CMK (cell line): ENCODE data around the gene RAB33B.
"Not testable (repeated sequence)": the region's sequence is repeated elsewhere in the genome, so short reads cannot be mapped to it uniquely, and the experiment has no call there.

ENCODE experiments used
- DNase-seq: peaks from one replicate; pipeline ENCODE4 v3.0.0-alpha.2; 2010; ENCODE audit warnings: low read depth

RAB33B gene

GRCh38 chr4:139454111-139455045 is at the start of gene RAB33B:
Gene RAB33B, plus strand, starts transcription at chr4:139454121. Its CDS starts 75 bp downstream, at chr4:139454196.
- DNase-seq: no peak

- DNase-seq: no peak
Measured at GRCh38 chr4:139410312-139410711, 43.6 kb upstream of the RAB33B start.

- peak; percentile 17 for DNase-seq
Measured at GRCh38 chr4:139414671-139415210, 39.2 kb upstream of the RAB33B start.

DNA sequence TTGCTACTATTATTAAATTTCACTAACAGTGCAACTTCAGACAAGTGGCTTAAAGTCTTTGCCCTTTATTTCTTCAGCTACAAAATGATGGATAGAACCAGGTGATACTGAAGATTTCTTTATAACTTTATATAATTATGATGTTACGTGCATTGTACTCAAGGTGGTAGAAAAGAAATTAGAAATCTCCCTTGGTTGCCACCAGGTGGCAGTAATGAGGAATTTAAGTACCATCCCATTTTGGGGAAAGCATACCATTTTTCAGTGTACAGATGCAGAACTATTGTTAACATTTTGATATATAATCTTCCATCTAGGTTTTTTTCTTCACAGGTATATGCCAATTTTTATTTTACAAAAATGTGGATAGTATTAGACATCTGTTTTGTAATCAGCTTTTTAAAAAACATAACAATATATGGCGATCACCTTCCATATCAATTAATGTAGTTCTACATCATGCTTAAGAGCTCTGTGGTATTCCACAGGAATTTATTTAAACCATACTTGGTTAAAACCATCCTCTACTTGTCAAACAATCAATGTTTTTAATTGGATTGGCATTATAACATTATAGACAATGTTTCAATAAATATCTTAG is 37.7 kb upstream of the RAB33B start:
- DNase-seq: peak; percentile 15

DNA sequence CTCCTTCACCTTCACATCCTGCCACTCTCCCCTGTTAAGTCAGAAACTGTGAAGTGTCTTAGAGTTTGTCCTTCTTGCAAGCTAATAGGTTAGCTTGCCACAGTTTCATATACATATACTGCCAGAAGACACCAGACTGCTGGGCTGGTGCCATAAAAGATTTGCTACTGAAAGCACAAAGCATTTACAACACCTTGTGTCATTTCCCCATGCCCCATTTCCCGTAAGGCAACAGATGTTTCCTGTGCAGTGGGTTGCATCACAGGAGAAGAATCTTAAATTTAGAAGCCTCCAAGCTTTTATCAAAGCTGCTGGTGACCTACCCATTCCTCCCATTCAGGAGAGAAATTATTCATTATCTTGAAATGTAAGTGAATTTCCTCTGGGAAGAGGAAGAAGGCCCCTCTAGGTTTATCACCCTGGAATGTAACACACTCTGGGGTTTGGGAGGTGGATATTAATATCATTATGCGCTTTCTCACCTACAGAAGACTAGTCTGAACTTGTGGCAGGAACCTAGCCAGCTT is 34.5 kb upstream of the RAB33B start:
- no peak for DNase-seq

DNA sequence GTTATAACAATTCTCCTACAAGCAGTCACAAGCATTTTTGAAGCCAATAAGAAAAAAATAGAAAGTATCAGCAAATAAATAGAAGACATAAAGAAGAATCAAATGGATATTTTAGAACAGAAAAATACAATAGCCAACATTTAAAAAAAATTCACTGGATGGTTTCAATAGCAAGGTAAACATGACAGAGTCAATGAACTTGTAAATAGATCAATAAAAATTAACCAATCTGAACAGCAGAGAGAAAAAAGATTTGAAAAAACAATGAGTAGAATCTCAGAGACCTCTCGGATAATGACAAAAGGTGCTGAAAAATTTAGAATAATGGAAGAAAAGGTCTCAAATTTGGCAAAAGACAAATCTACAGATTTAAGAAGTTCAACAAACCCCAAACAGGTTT is 33.3 kb upstream of the RAB33B start:
- DNase-seq: no peak

- no peak for DNase-seq
Measured at GRCh38 chr4:139436122-139436521, 17.8 kb upstream of the RAB33B start.

- no peak for DNase-seq
Measured at GRCh38 chr4:139438141-139438540, 15.8 kb upstream of the RAB33B start.

DNA sequence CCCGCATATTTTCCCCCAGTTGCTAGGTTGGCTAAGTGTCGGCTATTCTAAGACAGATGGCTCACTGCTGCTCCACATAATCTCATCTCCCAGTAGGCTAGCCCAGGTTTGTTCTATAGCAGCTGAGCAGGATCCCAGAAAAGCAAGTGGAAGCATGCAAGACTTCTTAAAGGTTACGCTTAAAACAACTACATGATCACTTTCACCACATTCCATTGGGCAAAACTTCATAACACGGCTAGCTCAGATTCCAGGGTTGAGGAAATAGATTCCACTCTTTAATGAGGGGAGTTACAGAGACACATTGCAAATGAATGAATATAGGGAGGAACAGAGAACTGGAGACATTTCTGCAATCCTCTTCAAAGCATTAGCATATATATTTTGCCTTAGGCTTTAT is 12.9 kb upstream of the RAB33B start:
- no peak for DNase-seq

GRCh38 chr4:139443661-139444060 is 10.3 kb upstream of the RAB33B start:
- DNase-seq: no peak

GRCh38 chr4:139444881-139445280 is 9.0 kb upstream of the RAB33B start:
- DNase-seq: not testable (repeated sequence)

DNA sequence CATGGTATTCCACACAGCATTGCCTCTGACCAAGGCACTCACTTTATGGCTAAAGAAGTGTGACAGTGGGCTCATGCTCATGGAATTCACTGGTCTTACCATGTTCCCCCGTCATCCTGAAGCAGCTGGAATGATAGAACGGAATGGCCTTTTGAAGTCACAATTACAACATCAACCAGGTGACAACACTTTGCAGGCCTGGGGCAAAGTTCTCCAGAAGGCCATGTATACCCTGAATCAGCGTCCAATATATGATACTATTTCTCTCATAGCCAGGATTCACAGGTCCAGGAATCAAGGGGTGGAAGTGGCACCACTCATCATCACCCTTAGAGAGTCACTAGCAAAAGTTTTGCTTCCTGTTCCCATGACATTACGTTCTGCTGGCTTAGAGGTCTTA is 6.8 kb upstream of the RAB33B start:
- DNase-seq: not testable (repeated sequence)

GRCh38 chr4:139450586-139450985 is 3.3 kb upstream of the RAB33B start:
- no peak for DNase-seq

DNA sequence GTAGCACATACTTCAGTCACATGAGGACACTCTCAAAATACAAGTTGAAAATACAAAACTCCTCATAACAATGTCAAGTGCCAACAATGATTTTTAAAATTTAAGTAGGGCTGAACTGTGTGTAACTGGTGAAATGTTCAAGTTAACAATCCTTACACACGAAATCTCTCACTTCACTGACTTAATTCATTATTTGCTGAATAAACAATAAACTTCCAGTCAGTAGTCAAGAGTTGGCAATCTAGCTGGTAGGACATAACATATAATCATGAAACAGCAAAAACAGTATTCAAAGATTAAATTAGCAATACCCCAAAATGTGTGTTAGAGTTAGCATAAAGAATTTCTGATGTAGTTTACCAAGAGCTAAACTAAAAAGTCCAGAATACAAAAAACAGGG is 1.9 kb upstream of the RAB33B start:
- DNase-seq: no peak

DNA sequence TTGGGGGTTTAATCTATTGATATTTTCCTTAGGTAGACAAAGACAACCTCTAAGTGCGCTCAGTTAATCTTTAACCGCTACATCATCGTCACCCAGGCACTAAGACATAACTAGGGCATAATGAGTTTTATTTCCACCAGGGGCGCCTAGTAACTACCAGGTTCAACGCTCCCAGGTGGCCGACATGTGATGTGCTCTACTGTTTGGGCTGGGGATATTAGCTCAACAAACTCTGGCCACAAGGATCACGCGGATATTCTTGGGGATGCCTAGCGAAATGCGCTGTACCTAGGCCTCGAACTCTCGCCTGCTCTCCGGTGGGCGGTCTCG is 915 bp upstream of the RAB33B start:
- DNase-seq: peak; percentile 54

- DNase-seq: peak; percentile 83
Measured at GRCh38 chr4:139453371-139454110, 380 bp upstream of the RAB33B start.

DNA sequence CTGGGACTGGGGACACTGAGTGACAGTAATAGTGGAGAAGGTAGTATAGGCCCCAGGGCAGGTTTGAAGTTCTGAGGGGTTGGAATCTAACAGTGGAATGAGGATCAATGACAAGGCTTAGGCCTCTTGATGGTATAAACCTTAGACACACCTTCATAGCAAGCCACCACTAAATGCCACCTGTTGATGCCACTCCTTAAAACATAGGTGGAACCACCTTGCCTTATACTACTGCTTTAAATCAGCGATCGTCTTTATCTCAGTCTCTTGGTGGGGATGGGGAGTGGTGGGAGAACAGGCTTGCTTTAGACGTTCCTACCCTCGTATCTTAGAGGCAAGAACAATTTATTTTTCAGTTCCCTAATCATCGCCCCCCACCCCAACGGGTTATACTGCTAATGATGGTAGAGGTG is 1.2 kb downstream of the RAB33B start:
- DNase-seq: no peak

GRCh38 chr4:139457318-139457717 is 3.4 kb downstream of the RAB33B start:
- no peak for DNase-seq

DNA sequence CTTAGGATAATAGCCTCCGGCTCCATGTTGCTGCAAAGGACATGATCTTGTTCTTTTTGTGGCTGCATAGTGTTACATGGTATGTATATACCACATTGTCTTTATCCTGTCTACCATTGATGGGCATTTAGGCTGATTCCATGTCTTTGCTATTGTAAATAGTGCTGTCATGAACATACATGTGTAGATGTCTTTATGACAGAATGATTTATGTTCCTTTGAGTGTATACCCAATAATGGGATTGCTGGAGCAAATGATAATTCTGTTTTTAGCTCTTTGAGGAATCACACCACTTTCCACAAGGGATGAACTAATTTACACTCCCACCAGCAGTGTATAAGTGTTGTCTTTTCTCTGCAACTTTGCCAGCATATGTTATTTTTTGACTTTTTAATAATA is 4.6 kb downstream of the RAB33B start:
- DNase-seq: no peak

DNA sequence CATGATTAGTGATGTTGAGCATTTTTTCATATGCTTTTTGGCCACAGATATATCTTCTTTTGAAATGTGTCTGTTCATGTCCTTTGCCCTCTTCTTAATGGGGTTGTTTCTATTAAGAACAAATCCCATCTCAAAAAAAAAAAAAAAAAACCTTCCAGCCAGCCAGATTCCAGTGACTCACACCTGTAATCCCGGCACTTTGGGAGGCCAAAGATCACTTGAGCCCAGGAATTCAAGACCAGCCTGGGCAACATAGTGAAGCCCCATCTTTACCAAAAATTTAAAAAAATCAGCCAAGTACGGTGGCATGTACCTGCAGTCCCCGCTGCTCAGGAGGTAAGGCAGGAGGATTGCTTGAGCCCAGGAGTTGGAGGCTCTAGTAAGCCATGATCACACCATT is 5.1 kb downstream of the RAB33B start:
- DNase-seq: no peak

GRCh38 chr4:139460565-139460964 is 6.6 kb downstream of the RAB33B start:
- DNase-seq: no peak

DNA sequence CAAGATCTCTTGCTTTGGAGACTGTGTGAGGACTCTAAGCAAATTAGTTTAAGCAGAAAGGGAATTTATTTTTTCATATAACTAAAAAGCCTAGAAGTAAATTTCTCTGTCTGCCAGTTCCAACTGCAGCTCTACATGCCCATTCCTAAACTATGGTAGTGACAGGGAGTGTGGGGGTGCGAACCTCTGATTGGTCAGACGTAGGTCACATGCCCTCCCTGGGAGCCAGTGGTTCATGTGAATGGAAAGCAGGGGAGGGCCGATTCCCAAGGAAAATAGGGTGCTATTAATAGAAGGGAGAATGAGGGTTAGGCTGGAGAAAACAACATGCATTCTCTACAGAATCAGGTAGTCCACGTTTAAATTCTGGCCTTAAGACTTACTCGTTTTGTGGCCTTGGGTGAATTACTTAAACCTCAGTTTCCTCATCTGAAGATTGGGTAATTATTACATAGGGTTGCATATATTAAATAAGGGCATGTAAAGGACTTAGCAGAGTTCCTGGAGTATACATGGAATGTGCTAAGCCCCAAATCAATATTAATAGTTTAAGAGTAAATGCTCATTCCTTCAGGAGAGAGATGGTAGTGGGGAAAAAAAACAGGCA is 7.2 kb downstream of the RAB33B start:
- DNase-seq: no peak
